ENCODE results near the gene VCAM1. TPM values are rescaled to one million over a fixed set of nuclear protein-coding genes. Genes with fewer than 3 reads are reported as not detected.
A peak's percentile ranks its signal among the peaks of the same experiment; 100 is the strongest.

Gene VCAM1
- total and polyA plus RNA-seq, 2 of the 8 experiments (the other 6 are each of a cell fraction or from before 2014, with no cell fraction given): 0.21 TPM; not detected in 1

DNA sequence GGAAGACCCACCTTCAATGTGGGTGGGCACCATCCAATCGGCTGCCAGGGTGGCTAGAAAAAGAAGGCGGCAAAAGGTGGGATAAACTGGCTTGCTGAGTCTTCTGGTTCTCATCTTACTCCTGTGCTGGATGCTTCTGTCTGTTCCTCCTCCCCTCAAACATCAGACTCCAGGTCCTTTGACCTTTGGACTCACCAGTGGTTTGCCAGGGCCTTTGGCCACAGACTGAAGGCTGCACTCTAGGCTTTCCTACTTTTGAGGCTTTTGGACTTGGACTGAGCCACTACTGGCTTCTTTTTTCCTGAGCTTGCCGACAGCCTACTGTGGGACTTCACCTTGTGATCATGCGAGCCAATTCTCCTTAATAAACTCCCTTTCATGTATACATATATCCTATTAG is 55.9 kb downstream of the VCAM1 start:
- Histone ChIP-seq H4K20me1 (replicated peaks in 1 of 2; ENCODE audit: control insufficient read depth in 1 of 2, insufficient read depth in 2 of 2, low read length in 2 of 2) (no peaks in the 10 kb centered on the region), H3K23ac (ENCODE audit: insufficient read length) (no peak overlapping the region)
- TF ChIP-seq POLR2AphosphoS5 (IDR thresholded peaks at IDR 0.05; ENCODE audit: low read depth, low read length) (no peak), BCL11A (IDR thresholded peaks at IDR 0.05; ENCODE audit: low read depth in 2 of 2, low read length in 2 of 2) (no peak), SUZ12 (IDR thresholded peaks at IDR 0.05; ENCODE audit: low read length) (no peak), GABPA (IDR thresholded peaks at IDR 0.05; ENCODE audit: borderline replicate concordance, insufficient read depth, low read length) (no peak), BRCA1 (IDR thresholded peaks at IDR 0.05; ENCODE audit: low read depth, low read length) (no peak), SRF (IDR thresholded peaks at IDR 0.05; ENCODE audit: low read depth, low read length) (no peak), BACH1 (IDR thresholded peaks at IDR 0.05; ENCODE audit: low read length) (no peak), HDAC6 (IDR thresholded peaks at IDR 0.05; ENCODE audit: low read depth, low read length) (no peak), SP2 (IDR thresholded peaks at IDR 0.05; ENCODE audit: low read length) (no peak), RXRA (IDR thresholded peaks at IDR 0.05; ENCODE audit: insufficient read depth, low read depth, low read length) (no peak), YY1 (IDR thresholded peaks at IDR 0.05; ENCODE audit: low read depth, low read length) (no peak), SIX5 (IDR thresholded peaks at IDR 0.05; ENCODE audit: low read depth, low read length) (no peak), HDAC2 (IDR thresholded peaks at IDR 0.05; ENCODE audit: borderline replicate concordance in 1 of 2, low read depth in 2 of 2, low read length in 2 of 2) (no peak), EGR1 (IDR thresholded peaks at IDR 0.05; ENCODE audit: borderline replicate concordance, low read depth, low read length) (no peak), RAD21 (IDR thresholded peaks at IDR 0.05 in 1 of 2, conservative IDR thresholded peaks at IDR 0.05 in 1 of 2; ENCODE audit: low read depth in 2 of 2, low read length in 2 of 2) (no peak), PHF8 (conservative IDR thresholded peaks at IDR 0.05; ENCODE audit: low read depth, low read length) (no peak)

More for the DNA sequence above, 55.9 kb downstream of the VCAM1 start:
- Histone ChIP-seq H3K4me3 (ENCODE audit: extremely low read depth in 1 of 4, insufficient read depth in 2 of 4, low read depth in 3 of 4, low read length in 4 of 4) (no peak overlapping the region), H2BK120ac (replicated peaks; ENCODE audit: low read depth, low read length) (no peak overlapping the region), H3K4ac (replicated peaks; ENCODE audit: insufficient read length, low read depth, low read length) (no peak overlapping the region), H3K79me1 (ENCODE audit: low read depth, low read length) (no peaks in the 10 kb centered on the region), H2AFZ (ENCODE audit: low read length) (peak overlapping the region; percentile 44; the same call in 1 of the 2 replicates), H4K5ac (ENCODE audit: insufficient read length, low read depth, low read length) (no peak overlapping the region), H3K4me2 (ENCODE audit: insufficient read depth in 1 of 2, low read depth in 2 of 2, low read length in 2 of 2) (no peak overlapping the region), H3K56ac (replicated peaks; ENCODE audit: insufficient read length, low read depth, low read length) (no peak overlapping the region), H3K4me1 (replicated peaks in 1 of 4; ENCODE audit: control insufficient read depth in 3 of 4, insufficient read depth in 4 of 4, low read length in 3 of 4) (no peaks in the 10 kb centered on the region), H3K18ac (ENCODE audit: extremely low read depth, low read length) (no peak overlapping the region), H2BK12ac (ENCODE audit: low read depth, low read length) (no peak overlapping the region), H3K23me2 (ENCODE audit: low read depth, low read length) (no peaks in the 10 kb centered on the region), H4K8ac (ENCODE audit: extremely low read depth, insufficient read depth, low read length) (no peak overlapping the region), H3K27me3 (replicated peaks in 1 of 4; ENCODE audit: control insufficient read depth in 3 of 4, extremely low read depth in 1 of 4, insufficient read depth in 3 of 4, low read length in 3 of 4) (no peaks in the 10 kb centered on the region), H3K36me3 (ENCODE audit: control insufficient read depth in 2 of 4, insufficient read depth in 4 of 4, low read length in 3 of 4) (no peaks in the 10 kb centered on the region), H2BK15ac (ENCODE audit: low read length) (no peak overlapping the region), H2BK5ac (ENCODE audit: low read depth, low read length) (no peak overlapping the region), H3K14ac (ENCODE audit: insufficient read length) (no peak overlapping the region), H3K9ac (replicated peaks in 1 of 4; ENCODE audit: extremely low read depth in 1 of 4, low read depth in 3 of 4, low read length in 3 of 4) (no peak overlapping the region), H3K9me3 (ENCODE audit: insufficient read depth in 2 of 2, low read depth in 1 of 2, low read length in 1 of 2) (no peaks in the 10 kb centered on the region), H3K27ac (ENCODE audit: low read depth, low read length) (no peak overlapping the region), H4K91ac (replicated peaks; ENCODE audit: insufficient read length, low read length) (no peak overlapping the region), H2AK5ac (ENCODE audit: low read depth, low read length) (no peak overlapping the region), H2BK20ac (ENCODE audit: low read length) (no peak overlapping the region), H3K79me2 (ENCODE audit: control insufficient read depth in 1 of 2, insufficient read depth in 2 of 2, low read length in 2 of 2) (no peaks in the 10 kb centered on the region)
- ChIA-PET POLR2A (ENCODE audit: partially characterized antibody) (no interaction called here), CTCF (ENCODE audit: partially characterized antibody) (no interaction called here)
- FAIRE-seq (no peak), DNase-seq (ENCODE audit: low read depth in 1 of 2, low spot score in 2 of 2) (no peak)
- WGBS, 2 experiments (ENCODE audit: extremely low coverage in 1 of 2, insufficient coverage in 1 of 2, insufficient read length in 1 of 2, insufficient replicate concordance in 2 of 2, low coverage in 1 of 2, low lambda C conversion rate in 2 of 2, missing lambda C conversion rate in 1 of 2): 91% methylated on average over 4 of the region's 4 CpGs; no CpG with 5 or more reads in 1 of the 2 experiments

Data from H1 (cell line).